IPS DF 19.7 (cell line): ENCODE data around the gene RNF151.

Source experiments
- DNase-seq: peaks from one replicate; pipeline ENCODE4 v3.0.0-alpha.2; 2013; ENCODE audit warnings: low read depth, low spot score

Gene RNF151

DNA sequence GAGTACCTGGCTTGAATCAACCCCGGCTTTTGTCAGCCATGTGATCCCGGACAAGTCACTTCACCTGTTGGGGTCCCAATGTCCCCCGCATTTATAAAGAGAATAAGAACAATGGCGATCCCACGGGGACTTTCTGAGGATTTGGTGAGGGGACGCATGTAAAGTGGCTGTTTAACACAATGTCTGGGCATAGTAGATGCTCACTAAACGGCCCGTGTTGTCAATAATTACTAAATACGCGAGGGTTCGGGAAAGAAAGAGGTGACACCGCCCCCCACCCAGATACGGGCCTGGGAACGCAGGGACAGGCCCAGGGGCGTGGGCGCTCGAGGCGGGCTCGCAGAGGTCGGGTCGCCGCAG is 24.9 kb downstream of the RNF151 start:
- no peak for DNase-seq

DNA sequence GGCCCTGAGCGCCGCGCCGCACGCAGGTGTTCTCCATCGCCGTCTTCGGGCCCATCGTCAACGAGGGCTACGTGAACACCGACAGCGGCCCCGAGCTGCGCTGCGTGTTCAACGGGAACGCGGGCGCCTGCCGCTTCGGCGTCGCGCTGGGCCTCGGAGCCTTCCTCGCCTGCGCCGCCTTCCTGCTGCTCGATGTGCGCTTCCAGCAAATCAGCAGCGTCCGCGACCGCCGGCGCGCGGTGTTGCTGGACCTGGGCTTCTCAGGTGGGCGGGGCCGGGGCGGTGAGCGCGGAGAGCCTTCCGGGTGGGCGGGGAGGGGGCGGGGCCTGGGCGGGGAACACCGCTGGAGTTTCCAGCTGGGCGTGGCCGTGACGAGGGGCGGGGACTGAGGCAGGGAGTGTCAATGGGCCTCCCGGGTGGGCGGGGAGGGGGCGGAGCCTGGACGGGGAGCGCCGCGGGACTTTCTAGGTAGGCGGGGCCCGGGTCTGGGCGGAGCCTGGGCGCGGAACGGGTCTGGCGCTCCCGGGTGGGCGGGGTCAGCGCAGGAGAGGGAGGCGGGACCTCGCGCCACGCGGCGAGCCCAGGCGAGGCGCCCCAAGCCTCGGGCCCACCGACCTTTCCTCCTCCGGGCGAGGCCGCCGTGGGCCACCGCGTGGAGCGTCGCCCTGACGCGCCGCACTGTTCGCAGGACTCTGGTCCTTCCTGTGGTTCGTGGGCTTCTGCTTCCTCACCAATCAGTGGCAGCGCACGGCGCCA is 25.5 kb downstream of the RNF151 start:
- DNase-seq = no peak

DNA sequence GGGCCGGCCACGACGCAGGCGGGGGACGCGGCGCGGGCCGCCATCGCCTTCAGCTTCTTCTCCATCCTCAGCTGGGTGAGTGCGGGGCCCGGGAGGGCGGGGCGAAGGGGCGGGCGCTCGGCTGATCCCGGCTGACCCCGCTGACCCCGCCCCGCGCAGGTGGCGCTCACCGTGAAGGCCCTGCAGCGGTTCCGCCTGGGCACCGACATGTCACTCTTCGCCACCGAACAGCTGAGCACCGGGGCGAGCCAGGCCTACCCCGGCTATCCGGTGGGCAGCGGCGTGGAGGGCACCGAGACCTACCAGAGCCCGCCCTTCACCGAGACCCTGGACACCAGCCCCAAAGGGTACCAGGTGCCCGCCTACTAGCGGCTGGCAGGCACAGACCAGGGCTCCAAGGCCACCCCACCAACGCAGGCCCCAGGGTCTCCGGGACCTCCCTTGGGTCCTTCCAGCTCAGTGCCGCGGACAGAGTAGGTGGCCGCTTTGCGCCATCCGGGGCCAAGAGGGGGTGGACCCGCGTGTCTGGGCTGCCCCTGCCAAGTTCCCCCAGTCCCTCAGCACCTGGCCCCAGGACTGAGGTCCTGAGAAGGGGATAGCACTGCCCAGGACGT is 26.2 kb downstream of the RNF151 start:
- DNase-seq = no peak

- no peak for DNase-seq
Measured at GRCh38 chr16:1993731-1994131, 27.1 kb downstream of the RNF151 start.

GRCh38 chr16:1997494-1998359 is 31.1 kb downstream of the RNF151 start:
- DNase-seq = no peak

DNA sequence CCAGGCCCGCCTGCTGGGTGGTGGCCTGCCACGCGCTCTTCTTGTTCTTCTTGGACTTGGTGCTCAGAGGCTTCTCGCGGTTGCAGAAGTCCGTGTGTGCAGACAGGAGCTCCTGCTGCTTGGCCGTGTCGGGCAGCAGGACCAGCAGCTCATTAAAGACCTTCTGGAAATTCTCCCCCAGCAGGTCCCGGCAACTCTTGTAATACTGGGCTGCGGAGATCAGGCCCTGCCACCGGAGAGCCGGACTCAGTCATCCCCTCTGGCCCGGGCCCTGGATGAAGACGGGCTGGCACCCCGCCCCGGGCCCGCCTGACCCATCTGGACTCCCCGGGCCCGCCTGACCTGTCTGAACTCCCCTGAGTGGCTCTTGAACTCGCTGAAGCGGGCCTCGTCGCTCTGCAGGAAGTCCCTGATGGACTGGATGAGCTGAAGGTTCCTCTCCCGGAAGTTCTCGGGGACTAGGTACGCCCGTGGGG is 31.7 kb downstream of the RNF151 start:
- no peak for DNase-seq

GRCh38 chr16:1998852-1999801 is 32.5 kb downstream of the RNF151 start:
- no peak for DNase-seq

GRCh38 chr16:1999866-2000514 is 33.3 kb downstream of the RNF151 start:
- no peak for DNase-seq

GRCh38 chr16:2001035-2001434 is 34.4 kb downstream of the RNF151 start:
- DNase-seq = no peak

DNA sequence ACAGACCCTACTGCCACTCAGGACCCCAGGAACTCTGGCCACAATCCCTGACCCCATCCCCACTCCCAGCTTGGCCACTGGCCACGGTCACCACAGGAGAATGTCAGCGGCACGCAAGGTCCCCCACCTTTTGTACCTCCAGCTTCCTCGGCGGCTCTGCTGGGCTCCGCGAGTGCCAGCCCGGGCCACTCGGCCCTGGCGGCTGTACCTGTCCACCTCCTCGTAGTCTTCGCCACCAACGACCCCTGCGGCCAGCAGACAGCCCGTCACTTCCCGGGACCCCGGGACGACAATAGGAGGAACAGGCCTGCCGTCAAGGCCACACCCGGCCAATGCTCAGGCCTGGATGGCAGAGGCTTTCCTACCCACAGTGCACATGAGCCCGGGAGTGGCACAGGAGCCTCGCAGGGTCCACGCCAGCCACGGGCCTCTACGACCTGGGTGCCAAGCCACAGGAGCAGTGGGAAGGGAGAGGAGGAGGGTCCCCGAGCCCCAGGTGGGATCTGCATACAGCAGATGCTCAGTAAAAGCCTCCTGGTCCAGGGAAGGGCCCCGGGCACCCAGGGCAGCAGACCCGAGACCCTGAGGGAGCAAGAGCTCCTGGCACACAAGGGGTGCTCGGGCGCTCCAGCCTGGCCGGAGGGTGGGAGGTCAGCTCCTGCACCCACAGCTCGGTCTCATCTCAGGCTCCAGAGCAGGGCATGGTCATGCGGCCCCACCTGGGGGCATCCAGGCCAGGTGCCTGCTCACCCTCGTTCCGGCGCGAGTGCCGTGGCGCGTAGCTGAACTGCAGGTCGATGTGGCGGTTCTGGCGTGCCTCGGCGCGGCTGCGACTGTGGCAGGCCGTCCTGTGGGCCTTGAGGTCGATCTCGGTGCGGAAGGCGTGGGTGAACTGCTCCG is 35.0 kb downstream of the RNF151 start:
- DNase-seq = no peak

DNA sequence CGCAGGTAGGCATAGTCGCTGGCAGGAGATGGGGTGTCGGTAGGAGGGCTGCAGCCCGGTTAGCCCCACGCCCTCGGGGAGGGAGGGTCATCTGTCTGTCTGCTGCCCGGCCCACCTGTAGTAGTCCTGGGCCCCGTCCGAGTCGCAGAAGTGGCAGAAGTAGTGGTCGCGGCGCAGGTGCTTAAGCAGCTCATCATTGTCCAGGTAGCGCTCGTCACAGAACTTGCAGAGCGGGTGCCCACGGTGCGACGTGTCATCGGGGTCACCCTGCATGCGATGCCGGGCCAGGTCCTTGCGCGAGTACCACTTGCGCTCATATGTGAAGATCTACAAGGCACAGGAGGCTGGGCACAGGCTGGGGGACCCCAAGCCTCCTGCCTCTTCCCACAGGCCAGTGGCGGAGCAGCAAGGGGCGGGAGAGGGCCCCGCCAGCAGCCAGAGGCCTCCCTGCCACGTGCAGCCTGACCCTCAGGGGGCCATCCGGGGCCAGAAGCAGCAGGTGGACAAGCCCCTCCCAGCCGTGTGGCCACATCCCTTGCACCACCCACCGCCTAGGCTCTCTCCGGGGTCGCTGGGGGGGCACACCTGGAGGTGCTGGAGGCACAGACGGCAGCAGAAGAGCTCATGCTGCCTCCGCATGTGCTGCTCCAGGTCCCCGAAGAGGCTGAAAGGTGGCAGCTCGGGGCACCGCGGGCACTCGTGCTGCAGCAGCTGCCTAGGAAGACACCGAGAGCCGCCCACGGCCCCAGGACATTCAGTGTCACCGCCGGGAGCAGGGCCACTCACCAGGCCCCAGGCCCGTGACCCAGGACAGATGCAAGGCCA is 36.0 kb downstream of the RNF151 start:
- DNase-seq = no peak

DNA sequence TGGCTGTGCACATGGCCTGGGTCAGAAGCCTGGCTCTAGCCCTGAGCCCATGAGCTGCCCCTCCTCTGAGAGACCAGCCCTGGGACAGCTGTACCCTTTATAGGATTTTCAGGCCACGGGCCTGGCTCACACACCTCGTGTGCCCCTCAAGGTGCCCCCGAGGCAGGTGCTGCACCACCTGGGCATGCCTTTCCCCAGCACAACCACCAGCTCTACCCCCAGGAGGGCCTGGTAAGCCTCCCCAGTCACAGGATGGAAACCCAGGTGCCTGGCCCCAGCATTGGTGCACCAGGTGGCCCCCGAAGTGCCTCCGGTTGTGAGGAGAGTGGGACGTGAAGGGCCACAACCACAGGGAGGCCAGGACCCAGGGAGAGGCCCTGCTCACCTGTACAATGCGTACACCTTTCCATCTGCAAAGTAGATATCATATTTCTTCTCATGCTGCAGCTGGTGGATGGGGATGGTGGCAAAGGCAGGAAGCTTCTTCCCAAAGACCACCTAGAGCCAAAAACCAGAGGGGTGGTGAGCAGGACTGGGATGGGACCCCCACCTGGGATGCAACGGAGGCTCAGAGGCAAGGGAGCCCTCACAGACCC is 36.7 kb downstream of the RNF151 start:
- no peak for DNase-seq

DNA sequence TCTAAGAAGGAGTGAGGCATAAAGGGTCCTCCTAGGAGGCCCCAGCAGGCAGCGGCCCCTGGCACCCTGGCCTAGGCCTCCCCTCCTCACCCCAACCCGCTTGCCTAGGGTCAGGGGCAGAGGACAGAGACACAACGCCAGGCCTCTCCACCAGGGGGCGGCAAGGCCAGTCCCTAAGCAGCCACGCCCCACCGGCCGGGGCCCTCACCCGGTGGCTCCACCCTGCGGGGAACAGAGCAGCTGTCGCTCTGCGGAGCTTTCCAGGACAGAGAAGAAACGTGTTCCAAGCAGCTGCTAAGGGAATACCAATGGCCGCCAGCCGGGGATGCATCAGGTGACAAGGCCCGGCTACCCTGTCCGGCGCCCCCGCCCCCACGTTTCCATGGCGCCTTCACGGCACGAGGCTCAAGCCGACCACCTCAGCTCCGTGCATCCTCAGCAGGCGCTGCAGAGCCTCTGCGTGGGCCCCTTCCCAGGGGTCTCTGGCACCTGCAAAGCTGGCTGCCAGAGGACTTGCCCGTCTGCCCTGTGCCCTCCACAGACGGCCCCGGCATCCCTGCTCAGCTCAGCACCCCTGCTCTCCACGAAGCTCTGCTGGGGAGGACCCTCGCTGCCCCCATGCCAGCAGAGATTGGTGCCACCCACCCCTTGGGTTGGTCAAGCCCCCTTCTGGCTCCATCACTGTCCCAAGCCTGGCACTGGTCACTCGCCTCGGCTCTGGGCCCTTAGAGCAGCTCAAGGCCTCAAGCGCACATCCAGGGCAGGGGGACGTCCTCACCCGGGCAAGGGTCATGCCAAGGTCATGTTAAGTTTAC is 37.4 kb downstream of the RNF151 start:
- DNase-seq = peak; percentile 90

GRCh38 chr16:2004795-2005517 is 38.3 kb downstream of the RNF151 start:
- DNase-seq = no peak

GRCh38 chr16:2005646-2006045 is 39.0 kb downstream of the RNF151 start:
- DNase-seq = no peak

GRCh38 chr16:2006317-2006716 is 39.7 kb downstream of the RNF151 start:
- DNase-seq = no peak
